ENCODE results near the gene SDHB. TPM values are rescaled to one million over a fixed set of nuclear protein-coding genes. Genes with fewer than 3 reads are reported as not detected.
"Not testable (repeated sequence)": the region's sequence is repeated elsewhere in the genome, so short reads cannot be mapped to it uniquely, and the experiment has no call there.

SDHB gene
- total RNA-seq, 3 donors from 2014 or later: 145 to 177 (median 163) TPM

DNA sequence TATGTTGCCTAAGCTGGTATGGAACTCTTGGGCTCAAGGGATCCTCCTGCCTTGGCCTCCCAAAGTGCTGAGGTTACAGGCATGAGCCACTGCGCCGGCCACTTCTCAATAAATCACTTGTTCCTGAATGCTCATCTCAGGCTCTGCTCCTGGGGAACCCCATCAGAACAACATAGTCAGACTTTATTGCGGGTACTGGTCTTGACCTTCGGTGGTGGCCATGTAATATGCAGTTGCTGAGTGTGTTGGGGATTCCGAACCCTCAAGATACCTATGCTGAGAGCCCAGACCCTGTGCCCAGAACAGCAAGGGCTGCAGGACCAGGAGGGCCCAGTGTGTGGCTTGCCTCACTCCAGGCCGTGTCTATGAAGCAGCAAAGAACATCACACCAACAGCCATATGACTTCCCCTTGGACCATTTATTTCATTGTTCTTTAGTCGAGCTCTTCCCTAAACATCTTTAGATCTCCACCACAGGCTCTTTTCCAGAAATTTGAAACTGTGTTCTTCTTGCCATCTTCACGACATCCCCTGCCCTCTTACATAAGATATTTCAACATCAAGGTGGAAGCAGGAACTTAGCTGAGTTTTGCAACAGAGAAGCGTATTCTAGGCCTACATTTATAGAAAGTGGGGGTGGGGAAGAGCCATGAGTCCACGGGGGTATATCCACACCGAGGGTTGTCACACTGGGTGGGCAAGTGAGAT, 12.7 kb upstream of the SDHB start:
- intact Hi-C loops (cut with DNase I, micrococcal nuclease): no loop called here
- H3K4me3 ChIP-seq: no peak overlapping the region
- H3K36me3 ChIP-seq (ENCODE audit: low read depth): no peaks in the 10 kb centered on the region
- H3K4me1 ChIP-seq (ENCODE audit: low read depth): no peaks in the 10 kb centered on the region
- ATAC-seq: peak; percentile 26
- TF ChIP-seq, protein P1, sequence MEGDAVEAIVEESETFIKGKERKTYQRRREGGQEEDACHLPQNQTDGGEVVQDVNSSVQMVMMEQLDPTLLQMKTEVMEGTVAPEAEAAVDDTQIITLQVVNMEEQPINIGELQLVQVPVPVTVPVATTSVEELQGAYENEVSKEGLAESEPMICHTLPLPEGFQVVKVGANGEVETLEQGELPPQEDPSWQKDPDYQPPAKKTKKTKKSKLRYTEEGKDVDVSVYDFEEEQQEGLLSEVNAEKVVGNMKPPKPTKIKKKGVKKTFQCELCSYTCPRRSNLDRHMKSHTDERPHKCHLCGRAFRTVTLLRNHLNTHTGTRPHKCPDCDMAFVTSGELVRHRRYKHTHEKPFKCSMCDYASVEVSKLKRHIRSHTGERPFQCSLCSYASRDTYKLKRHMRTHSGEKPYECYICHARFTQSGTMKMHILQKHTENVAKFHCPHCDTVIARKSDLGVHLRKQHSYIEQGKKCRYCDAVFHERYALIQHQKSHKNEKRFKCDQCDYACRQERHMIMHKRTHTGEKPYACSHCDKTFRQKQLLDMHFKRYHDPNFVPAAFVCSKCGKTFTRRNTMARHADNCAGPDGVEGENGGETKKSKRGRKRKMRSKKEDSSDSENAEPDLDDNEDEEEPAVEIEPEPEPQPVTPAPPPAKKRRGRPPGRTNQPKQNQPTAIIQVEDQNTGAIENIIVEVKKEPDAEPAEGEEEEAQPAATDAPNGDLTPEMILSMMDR (IDR thresholded peaks at IDR 0.05): no peak
- H3K9me3 ChIP-seq: peaks cover 5% of the 10 kb centered on the region
- DNase-seq: no peak

DNA sequence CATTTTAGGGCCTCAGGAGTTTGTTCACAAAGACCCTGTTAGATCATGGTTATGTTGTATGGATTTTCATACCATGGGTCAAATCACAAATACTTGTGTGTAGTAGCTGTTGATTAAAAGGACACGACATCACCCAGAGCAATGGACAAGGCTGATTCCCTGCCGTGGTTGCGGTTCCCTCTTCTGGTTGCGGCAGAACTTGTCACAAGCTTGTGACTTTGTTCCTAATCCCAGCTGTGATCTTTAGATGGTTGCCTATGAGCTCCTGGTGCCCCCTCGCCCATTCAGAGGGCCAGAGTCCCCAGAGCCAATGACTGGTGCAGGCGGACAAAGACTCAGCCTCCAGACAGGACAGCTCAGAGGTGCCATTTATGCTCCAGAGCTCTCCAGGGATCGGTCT, 11.8 kb upstream of the SDHB start:
- no peaks in the 10 kb centered on the region for H3K36me3 ChIP-seq (ENCODE audit: low read depth)
- peaks cover 5% of the 10 kb centered on the region for H3K9me3 ChIP-seq
- peak; percentile 10 for ATAC-seq
- no peak overlapping the region for H3K4me3 ChIP-seq
- no peak for DNase-seq
- H3K4me1 ChIP-seq (ENCODE audit: low read depth): no peaks in the 10 kb centered on the region
- intact Hi-C loops (cut with DNase I, micrococcal nuclease): no loop called here
- TF ChIP-seq, protein P1 (IDR thresholded peaks at IDR 0.05): no peak

DNA sequence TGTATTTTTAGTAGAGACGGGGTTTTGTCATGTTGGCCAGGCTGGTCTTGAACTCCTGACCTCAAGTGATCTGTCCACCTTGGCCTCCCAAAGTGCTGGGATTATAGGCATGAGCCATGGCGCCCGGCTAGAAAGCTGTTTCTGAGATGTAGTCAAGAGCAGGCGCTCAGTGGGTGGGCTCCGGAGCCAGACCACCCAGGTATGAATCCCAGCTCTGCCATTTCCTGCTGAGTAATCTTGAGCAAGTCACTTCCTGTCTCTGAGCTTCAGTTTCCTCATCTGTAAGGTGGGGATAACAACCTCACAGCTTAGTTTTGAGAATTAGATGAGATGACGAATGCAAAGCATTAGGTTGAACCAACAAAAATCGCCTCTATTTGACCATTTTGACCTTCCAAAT, 8.9 kb upstream of the SDHB start:
- H3K4me1 ChIP-seq (ENCODE audit: low read depth); intact Hi-C loops (cut with DNase I, micrococcal nuclease); DNase-seq; H3K36me3 ChIP-seq (ENCODE audit: low read depth); ATAC-seq; H3K4me3 ChIP-seq; H3K9me3 ChIP-seq: not testable (repeated sequence)

DNA sequence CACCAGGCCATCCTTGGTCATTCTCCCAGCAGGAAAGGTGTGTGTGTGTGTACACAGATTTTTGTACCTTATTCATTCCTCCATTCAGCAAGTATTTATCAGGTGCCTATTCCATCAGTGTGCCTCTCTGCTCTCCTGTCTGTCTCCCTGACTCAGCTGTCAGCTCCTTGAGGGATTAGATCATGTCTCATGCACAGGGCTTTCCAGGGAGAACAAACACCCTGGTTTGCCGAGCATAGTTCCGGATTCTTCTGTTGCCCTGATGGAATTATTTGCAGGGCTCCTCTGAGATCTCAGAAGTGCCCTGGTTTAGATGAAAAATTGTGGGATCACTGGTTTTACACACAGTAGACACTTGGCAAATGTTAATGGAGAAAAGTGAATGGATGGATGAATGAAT, 8.1 kb upstream of the SDHB start:
- intact Hi-C loops (cut with DNase I, micrococcal nuclease): no loop called here
- no peak for ATAC-seq

DNA sequence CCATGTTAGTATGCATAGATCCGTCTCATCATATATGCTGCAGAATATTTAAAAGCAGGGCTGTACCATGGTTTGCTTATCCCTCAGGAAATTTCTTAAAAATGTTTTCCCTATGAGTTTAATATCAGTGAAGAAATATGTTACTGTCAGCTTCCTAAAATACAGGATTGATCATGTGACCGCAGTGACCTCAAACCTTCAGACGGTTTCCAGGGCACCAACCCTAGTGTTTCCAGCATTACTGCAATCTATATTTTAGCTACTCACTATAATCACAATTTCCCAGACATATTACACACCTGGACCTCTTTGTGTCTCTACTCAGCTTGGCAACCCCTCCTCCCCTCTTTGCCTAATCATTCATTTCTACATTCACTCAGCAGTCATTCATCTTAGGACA, 7.7 kb upstream of the SDHB start:
- peaks cover 5% of the 10 kb centered on the region for H3K9me3 ChIP-seq
- intact Hi-C loops (cut with DNase I, micrococcal nuclease): no loop called here
- ATAC-seq (no peak), DNase-seq (no peak)
- TF ChIP-seq, protein P1 (IDR thresholded peaks at IDR 0.05): no peak
- H3K4me1 ChIP-seq (ENCODE audit: low read depth): no peaks in the 10 kb centered on the region
- no peaks in the 10 kb centered on the region for H3K36me3 ChIP-seq (ENCODE audit: low read depth)
- no peak overlapping the region for H3K4me3 ChIP-seq

More for the DNA sequence above, 8.1 kb upstream of the SDHB start:
- no peak for DNase-seq
- Histone ChIP-seq H3K9me3 (peaks cover 5% of the 10 kb centered on the region), H3K4me1 (ENCODE audit: low read depth) (no peaks in the 10 kb centered on the region), H3K36me3 (ENCODE audit: low read depth) (no peaks in the 10 kb centered on the region), H3K4me3 (no peak overlapping the region)
- TF ChIP-seq, protein P1 (IDR thresholded peaks at IDR 0.05): no peak

DNA sequence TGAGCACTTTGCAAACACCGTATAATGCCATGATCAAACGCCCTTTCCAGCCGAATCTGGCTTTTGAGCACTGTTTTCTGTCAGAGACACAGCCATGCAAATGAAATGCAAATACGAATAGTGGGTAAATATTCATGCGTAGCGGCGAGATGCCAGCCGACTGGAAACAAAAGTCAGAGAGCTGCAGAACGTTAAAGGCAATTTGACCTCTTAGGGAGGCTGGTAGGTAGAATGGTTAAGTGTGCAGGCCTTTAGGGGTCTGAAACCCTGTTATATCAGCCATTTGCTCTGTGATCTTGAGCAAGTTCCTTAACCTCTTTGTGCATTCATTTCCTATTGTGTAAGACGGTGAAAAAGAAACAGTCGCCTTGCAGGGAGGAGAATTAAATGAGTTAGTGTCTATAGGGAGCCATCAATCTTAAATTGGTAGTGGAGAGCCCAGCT, 6.5 kb upstream of the SDHB start:
- no peak for ATAC-seq

More for the DNA sequence above, 6.5 kb upstream of the SDHB start:
- no peak overlapping the region for H3K4me3 ChIP-seq
- intact Hi-C loops (cut with DNase I, micrococcal nuclease): no loop called here
- peaks cover 5% of the 10 kb centered on the region for H3K9me3 ChIP-seq
- no peak for DNase-seq
- H3K4me1 ChIP-seq (ENCODE audit: low read depth): no peaks in the 10 kb centered on the region
- TF ChIP-seq, protein P1 (IDR thresholded peaks at IDR 0.05): no peak
- no peaks in the 10 kb centered on the region for H3K36me3 ChIP-seq (ENCODE audit: low read depth)

Measured in mucosa of descending colon (tissue), 3 donors.